Panc1 (cell line): Measurements from ENCODE around the gene PUS3. TPM values are rescaled to one million over a fixed set of nuclear protein-coding genes. Genes with fewer than 3 reads are reported as not detected.

Experiments
- ATAC-seq: fragments of 200-7000 bp; cut with Tn5 transposase; 2 replicates; pipeline ENCODE4 v1.9.1; 2020; ENCODE audit warnings: mild to moderate bottlenecking, moderate library complexity
- BruUV-seq: library from RNA; stranded (reverse); fragments of 400-500 nt; replicated peaks from 2 replicates; lab custom pipeline; 2021; lab: Mats Ljungman, UMichigan
- CTCF ChIA-PET: fragments of 300-600 bp; sonication (Branson Sonifier 250); formaldehyde crosslinking; loops from one replicate; lab custom pipeline; 2022; ENCODE audit warnings: antibody characterized with exemption; lab: Charles Lee
- POLR2A ChIA-PET: fragments of 300-600 bp; sonication (Branson Sonifier 250); formaldehyde crosslinking; loops from one replicate; lab custom pipeline; 2022; ENCODE audit warnings: antibody characterized with exemption; lab: Charles Lee
- DNase-seq: peaks from one replicate; pipeline ENCODE4 v3.0.0-alpha.2; 2010; ENCODE audit warnings: low read depth, low spot score
- H3K27ac ChIP-seq: 2 replicates; pipeline ENCODE4 v1.5.1; 2011; ENCODE audit warnings: mild to moderate bottlenecking, low read length, inconsistent platforms
- H3K27me3 ChIP-seq: fragments of 200-500 bp; sonication (Bioruptor generic); 2 replicates; pipeline ENCODE4 v1.6.0; 2014; ENCODE audit warnings: low read length, inconsistent platforms; ENCODE audit not compliant: control insufficient read depth, insufficient read depth
- H3K36me3 ChIP-seq: fragments of 200-500 bp; sonication (Bioruptor generic); 2 replicates; pipeline ENCODE4 v1.5.1; 2014; ENCODE audit warnings: inconsistent platforms, mild to moderate bottlenecking, low read length, moderate library complexity; ENCODE audit not compliant: control insufficient read depth, insufficient read depth
- H3K4me1 ChIP-seq: 2 replicates; pipeline ENCODE4 v1.5.1; 2011; ENCODE audit warnings: inconsistent platforms, mild to moderate bottlenecking, low read length, moderate library complexity; ENCODE audit not compliant: control insufficient read depth, insufficient read depth
- H3K4me3 ChIP-seq, 2 experiments: 2 replicates each; pipeline ENCODE4 v1.5.1; 2011 to 2012; ENCODE audit warnings: low read depth in 2 of 2, low read length in 2 of 2, mild to moderate bottlenecking in 2 of 2, inconsistent platforms in 1 of 2, moderate library complexity in 1 of 2
- H3K9me3 ChIP-seq: fragments of 200-500 bp; sonication (Bioruptor generic); 2 replicates; pipeline ENCODE4 v1.5.1; 2014; ENCODE audit warnings: low read depth, mild to moderate bottlenecking, inconsistent platforms, low read length, moderate library complexity; ENCODE audit not compliant: control insufficient read depth, insufficient read depth
- POLR2AphosphoS5 ChIP-seq: IDR thresholded peaks from 2 replicates; pipeline ENCODE4 v1.6.1; 2012; ENCODE audit warnings: mild to moderate bottlenecking, low read depth, low read length, moderate library complexity
- SIN3A ChIP-seq: IDR thresholded peaks from 2 replicates; pipeline ENCODE4 v1.6.1; 2012; ENCODE audit warnings: low read depth, mild to moderate bottlenecking, low read length, moderate library complexity, borderline replicate concordance; ENCODE audit not compliant: insufficient read depth
- TCF7L2 ChIP-seq: IDR thresholded peaks from 2 replicates; pipeline ENCODE4 v1.6.1; 2011; ENCODE audit warnings: mild to moderate bottlenecking, low read depth, low read length, inconsistent platforms
- in situ Hi-C: cut with HindIII; loops from 2 replicates; pipeline ENCODE4 v1.10.0; 2016; ENCODE audit warnings: low sequenced_read_pairs, low pct_unique_long_range_greater_than_20kb
- intact Hi-C: fragments of 100-400 bp; cut with micrococcal nuclease; formaldehyde crosslinking; loops from one replicate; pipeline ENCODE4 v1.10.0; 2022; ENCODE audit not compliant: unreplicated experiment
- total RNA-seq: library from RNA; stranded (reverse); gene quantifications from one replicate; pipeline ENCODE4 v1.2.1, GENCODE V29; 2021; ENCODE audit not compliant: unreplicated experiment
- TF ChIP-seq, protein P1 (sequence below): fragments of 450-650 bp; IDR thresholded peaks from 2 replicates; pipeline ENCODE4 v1.5.1; 2017; ENCODE audit warnings: mild to moderate bottlenecking
- TF ChIP-seq, protein P2 (sequence below), 2 experiments: IDR thresholded peaks; 2 replicates each; pipeline ENCODE4 v1.6.1; 2011 to 2012; ENCODE audit warnings: low read depth in 2 of 2, control low read depth in 1 of 2, low read length in 1 of 2, mild to moderate bottlenecking in 1 of 2, moderate library complexity in 1 of 2; ENCODE audit not compliant: insufficient read depth in 1 of 2

Gene PUS3
- total RNA-seq, 1 experiment from 2014 or later = 15.1 TPM

DNA sequence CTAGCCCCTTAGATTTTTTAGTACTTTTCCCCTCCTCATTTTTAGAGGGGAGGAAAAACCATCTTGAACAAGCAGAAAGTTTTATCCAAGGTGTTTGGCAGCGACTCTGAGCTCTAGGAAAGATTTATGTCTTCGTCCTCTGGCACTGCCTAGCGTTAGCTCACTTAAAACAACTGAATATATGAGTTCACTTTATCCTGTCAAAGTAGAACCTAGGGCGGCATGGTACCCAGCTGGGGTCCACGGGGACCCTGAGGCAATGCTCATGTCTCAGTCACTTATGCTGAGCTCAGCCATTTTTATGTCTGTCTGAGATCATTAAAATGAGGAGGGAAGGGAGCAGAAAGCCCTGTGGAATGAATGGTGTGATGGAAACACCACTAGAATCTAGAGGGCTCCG lies 28.7 kb upstream of the PUS3 start:
- DNase-seq (no peak), ATAC-seq (no peak)
- ChIA-PET POLR2A (no interaction called here), CTCF (no interaction called here)
- no peak overlapping the region for H3K4me3 ChIP-seq
- H3K36me3 ChIP-seq = no peaks in the 10 kb centered on the region
- in situ Hi-C loops = loop anchor here (25.0 kb wide), 1 partner anchor 281 kb away; the partner anchor contains the start of genes FAM118B and RPUSD4
- intact Hi-C loops = no loop called here
- no peak overlapping the region for H3K27ac ChIP-seq
- peaks cover 4% of the 10 kb centered on the region; the same call in 1 of the 2 replicates for H3K4me1 ChIP-seq
- TF ChIP-seq, protein P1, sequence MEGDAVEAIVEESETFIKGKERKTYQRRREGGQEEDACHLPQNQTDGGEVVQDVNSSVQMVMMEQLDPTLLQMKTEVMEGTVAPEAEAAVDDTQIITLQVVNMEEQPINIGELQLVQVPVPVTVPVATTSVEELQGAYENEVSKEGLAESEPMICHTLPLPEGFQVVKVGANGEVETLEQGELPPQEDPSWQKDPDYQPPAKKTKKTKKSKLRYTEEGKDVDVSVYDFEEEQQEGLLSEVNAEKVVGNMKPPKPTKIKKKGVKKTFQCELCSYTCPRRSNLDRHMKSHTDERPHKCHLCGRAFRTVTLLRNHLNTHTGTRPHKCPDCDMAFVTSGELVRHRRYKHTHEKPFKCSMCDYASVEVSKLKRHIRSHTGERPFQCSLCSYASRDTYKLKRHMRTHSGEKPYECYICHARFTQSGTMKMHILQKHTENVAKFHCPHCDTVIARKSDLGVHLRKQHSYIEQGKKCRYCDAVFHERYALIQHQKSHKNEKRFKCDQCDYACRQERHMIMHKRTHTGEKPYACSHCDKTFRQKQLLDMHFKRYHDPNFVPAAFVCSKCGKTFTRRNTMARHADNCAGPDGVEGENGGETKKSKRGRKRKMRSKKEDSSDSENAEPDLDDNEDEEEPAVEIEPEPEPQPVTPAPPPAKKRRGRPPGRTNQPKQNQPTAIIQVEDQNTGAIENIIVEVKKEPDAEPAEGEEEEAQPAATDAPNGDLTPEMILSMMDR = no peak
- TF ChIP-seq SIN3A = no peak
- no peak for TF ChIP-seq TCF7L2
- no peak for TF ChIP-seq POLR2AphosphoS5
- TF ChIP-seq, protein P2, sequence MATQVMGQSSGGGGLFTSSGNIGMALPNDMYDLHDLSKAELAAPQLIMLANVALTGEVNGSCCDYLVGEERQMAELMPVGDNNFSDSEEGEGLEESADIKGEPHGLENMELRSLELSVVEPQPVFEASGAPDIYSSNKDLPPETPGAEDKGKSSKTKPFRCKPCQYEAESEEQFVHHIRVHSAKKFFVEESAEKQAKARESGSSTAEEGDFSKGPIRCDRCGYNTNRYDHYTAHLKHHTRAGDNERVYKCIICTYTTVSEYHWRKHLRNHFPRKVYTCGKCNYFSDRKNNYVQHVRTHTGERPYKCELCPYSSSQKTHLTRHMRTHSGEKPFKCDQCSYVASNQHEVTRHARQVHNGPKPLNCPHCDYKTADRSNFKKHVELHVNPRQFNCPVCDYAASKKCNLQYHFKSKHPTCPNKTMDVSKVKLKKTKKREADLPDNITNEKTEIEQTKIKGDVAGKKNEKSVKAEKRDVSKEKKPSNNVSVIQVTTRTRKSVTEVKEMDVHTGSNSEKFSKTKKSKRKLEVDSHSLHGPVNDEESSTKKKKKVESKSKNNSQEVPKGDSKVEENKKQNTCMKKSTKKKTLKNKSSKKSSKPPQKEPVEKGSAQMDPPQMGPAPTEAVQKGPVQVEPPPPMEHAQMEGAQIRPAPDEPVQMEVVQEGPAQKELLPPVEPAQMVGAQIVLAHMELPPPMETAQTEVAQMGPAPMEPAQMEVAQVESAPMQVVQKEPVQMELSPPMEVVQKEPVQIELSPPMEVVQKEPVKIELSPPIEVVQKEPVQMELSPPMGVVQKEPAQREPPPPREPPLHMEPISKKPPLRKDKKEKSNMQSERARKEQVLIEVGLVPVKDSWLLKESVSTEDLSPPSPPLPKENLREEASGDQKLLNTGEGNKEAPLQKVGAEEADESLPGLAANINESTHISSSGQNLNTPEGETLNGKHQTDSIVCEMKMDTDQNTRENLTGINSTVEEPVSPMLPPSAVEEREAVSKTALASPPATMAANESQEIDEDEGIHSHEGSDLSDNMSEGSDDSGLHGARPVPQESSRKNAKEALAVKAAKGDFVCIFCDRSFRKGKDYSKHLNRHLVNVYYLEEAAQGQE (IDR thresholded peaks at IDR 0.05; ENCODE audit: insufficient read depth in 1 of 2, low read depth in 2 of 2, low read length in 1 of 2) = no peak
- no TSS peak for BruUV-seq
- peaks cover 13% of the 10 kb centered on the region for H3K27me3 ChIP-seq
- H3K9me3 ChIP-seq = no peaks in the 10 kb centered on the region

DNA sequence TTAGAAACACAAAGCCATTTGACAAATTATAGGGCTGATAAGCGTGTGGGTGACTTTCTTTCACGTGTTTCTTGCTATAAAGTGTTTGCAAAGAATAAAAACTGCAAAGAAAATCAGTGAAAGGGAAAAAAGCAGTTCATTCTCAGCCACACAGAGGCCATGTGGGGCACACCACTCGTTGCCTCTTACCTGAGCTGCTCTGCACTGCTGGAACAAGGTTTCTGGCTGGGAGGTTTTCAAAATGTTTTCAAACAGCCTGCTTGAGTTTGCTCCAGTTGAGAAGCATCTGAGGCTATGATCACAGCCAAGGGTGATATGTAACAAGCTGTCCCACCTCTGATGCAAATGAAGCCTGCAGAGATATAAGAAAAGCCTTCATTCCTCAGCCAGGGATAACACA lies 28.1 kb upstream of the PUS3 start:
- CTCF ChIA-PET = no interaction called here
- no peak for ATAC-seq
- Histone ChIP-seq H3K36me3 (no peaks in the 10 kb centered on the region), H3K27me3 (peaks cover 13% of the 10 kb centered on the region), H3K9me3 (no peaks in the 10 kb centered on the region), H3K27ac (no peak overlapping the region), H3K4me3 (no peak overlapping the region), H3K4me1 (peaks cover 4% of the 10 kb centered on the region; the same call in 1 of the 2 replicates)
- intact Hi-C loops (no loop called here), in situ Hi-C loops (loop anchor here (25.0 kb wide), 1 partner anchor 281 kb away; the partner anchor contains the start of genes FAM118B and RPUSD4)
- no peak for TF ChIP-seq SIN3A
- TF ChIP-seq TCF7L2 = no peak
- TF ChIP-seq, protein P1 = no peak
- TF ChIP-seq, protein P2 (IDR thresholded peaks at IDR 0.05; ENCODE audit: insufficient read depth in 1 of 2, low read depth in 2 of 2, low read length in 1 of 2) = no peak
- no peak for TF ChIP-seq POLR2AphosphoS5
- DNase-seq = no peak
- POLR2A ChIA-PET = no interaction called here
- no TSS peak for BruUV-seq
